ENCODE results near the gene POGLUT3.

Gene POGLUT3

DNA sequence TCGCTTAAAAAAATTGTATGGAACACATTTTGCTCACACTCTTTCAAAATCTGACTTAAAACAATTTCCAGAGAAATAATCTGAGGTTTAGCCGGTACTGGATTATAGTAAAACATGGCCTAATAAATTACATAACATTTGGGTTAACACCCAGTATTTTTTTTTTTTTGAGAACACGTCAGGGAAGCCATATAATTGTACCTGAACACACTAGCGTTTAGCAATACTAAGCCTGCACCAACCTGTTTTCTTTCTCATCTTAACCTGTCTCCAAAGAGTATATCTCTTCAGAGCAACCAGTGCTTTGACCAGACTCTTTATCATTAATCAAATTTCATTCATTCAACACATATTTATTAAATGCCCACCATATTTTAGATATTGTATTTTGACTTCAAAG is 2.0 kb upstream of the POGLUT3 start:
- no peak for DNase-seq

DNA sequence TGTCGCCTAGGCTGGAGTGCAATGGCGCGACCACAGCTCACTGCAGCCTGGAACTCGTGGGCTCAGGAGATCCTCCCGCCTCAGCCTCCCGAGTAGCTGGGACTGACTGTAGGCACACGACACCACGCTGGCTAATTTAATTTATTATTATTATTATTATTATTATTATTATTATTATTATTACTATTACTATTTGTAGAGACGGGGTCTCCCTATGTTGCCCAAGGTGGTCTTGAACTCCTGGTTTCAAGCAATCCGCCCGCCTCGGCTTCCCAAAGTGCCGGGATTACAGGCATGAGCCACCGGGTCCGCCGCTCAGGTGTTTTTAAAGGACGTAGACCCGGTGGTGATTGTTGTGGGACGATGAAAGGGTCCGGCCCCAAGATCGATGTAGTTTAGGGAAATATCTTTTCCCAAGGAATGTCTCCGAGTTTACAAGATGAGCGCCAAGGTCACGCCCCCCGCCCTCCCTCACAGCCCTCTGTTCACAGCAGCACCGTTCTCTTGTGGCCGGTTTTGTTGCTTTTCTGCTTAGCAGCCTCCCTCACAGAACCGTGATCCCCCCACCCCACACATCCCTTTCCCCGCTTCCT is 728 bp upstream of the POGLUT3 start:
- no peak for DNase-seq

DNA sequence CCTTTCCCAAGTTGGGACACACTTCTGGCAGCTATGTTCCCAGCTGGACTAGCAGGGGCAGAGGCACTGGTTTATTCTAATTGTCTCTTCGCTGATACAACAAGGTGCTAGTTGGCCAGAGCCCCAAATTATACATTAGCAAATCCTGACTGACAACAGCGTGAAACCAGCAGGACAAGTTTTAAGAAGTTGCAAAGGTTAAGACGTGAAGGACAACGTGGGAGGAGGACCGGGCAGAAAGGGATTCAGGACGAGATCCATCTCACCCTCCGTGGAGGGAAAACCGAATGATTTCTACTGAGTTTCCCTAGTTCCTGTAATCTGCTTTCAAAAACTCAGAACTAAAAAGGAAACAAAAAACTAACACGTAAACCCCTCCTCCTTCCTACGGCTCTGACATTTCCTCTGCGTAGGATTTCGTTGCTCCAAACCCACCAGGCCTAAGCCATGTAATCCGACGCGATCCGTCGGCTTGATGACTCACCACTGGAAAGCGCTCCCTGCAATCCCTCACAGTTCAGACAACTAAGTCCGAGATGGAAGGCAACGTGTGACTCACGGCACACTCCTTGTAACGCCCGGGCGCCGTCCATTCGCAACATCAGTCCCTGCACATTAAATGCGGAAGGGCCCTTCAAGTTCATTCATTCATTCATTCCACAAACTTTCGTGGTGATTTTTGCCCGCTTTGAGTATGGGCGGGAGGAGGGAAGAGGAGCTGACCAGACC is 703 bp downstream of the POGLUT3 start:
- DNase-seq, result peak; percentile 99

- peak; percentile 38 for DNase-seq
Observed at GRCh38 chr11:108496643-108497256, 1.4 kb downstream of the POGLUT3 start.

DNA sequence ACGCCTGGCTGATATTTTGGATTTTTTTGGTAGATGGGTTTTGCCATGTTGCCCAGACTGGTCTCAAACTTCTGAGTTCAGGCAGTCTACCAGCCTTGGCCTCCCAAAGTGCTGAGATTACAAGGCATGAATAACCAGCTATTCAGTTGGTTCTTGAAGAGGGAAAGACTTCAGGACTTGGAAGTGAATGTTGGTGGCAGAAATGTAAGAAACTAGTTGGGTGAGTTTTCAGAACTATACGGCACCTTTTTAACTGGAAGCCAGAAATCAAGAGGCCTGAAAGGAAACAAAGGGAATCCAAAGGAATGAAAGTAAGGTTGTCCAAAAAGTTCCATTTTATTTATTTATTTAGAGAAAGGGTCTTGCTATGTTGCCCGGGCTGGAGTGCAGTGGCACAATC is 2.9 kb downstream of the POGLUT3 start:
- no peak for DNase-seq

DNA sequence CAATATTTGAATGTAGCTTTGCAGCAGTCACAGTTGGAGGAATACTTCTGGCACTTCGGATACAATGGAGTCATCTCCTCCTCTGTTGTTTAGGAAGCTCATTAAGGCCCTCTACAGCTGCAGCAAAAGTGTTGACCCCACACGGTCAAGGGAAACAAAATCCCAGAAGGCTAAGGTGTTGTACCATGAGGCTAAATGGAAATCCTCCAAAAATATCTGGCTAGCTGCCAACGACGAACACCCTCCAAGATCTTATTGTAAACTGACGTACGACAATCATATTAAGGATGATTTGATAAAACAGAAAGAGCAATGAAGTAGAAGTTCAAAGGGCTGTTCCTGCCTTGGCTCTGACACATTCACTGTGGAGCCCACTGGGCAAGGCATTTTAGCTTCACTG is 4.0 kb downstream of the POGLUT3 start:
- DNase-seq, result no peak

GRCh38 chr11:108491936-108492335 is 6.2 kb downstream of the POGLUT3 start:
- DNase-seq, result no peak

DNA sequence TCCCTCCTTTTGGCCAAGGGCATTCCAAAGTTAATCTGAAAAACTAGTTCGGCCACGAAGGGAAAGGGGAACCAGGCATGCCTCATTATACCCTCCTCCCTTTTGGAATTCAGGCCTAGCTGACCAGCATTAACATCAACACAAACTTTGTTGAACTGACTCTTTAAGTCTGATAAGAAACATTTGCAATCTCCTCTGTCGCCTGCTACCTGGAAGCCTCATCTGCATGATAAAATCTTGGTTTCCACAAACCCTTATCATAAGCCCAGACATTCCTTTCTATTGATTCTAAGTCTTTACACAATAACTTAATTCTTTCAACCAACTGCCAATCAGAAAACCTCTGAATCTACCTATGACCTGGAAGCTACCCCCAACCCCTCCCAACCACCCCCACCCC is 11.4 kb downstream of the POGLUT3 start:
- no peak for DNase-seq

GRCh38 chr11:108486331-108486730 is 11.9 kb downstream of the POGLUT3 start:
- DNase-seq, result no peak

- DNase-seq, result peak; percentile 32
Observed at GRCh38 chr11:108483163-108483562, 15.0 kb downstream of the POGLUT3 start.

DNA sequence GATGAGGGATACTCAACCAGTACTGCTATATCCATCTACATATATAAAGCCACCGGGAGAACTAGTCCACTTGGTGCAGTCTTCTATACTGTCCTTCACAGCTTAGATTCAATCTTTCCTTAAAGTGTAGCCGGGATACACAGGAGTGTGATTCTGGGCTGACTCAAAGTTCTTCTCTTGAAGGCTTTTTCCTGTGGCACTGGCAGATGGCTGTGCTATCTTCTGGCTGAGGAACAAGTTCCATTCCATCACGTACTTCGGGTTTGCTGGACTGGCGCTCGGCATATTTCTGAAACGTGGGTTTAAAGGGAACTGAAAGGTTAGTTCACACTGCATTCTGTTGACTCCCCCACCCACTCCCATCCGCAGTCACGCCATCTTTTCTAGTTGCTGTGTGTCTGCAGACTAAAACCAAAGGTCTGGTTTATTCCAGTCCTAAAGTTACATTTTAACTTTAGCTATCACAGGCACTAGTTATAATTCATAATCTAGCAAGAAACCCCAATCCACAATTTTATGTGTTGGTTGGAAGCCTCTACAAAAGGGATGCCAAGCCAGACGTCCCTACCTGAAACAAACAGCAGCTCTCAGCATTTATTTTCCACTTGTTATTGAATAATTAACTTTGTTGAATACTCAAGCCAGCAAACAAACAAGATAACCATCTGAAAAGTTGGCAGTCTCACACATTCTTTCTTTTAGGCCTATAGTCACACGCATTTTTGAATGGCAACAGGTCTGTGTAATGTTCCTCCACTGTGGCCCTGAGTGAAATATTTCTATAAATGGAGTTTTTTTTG is 23.3 kb downstream of the POGLUT3 start:
- DNase-seq, result no peak

- DNase-seq, result no peak
Observed at GRCh38 chr11:108472681-108473080, 25.5 kb downstream of the POGLUT3 start.

GRCh38 chr11:108468478-108468864 is 29.7 kb downstream of the POGLUT3 start:
- DNase-seq, result no peak

DNA sequence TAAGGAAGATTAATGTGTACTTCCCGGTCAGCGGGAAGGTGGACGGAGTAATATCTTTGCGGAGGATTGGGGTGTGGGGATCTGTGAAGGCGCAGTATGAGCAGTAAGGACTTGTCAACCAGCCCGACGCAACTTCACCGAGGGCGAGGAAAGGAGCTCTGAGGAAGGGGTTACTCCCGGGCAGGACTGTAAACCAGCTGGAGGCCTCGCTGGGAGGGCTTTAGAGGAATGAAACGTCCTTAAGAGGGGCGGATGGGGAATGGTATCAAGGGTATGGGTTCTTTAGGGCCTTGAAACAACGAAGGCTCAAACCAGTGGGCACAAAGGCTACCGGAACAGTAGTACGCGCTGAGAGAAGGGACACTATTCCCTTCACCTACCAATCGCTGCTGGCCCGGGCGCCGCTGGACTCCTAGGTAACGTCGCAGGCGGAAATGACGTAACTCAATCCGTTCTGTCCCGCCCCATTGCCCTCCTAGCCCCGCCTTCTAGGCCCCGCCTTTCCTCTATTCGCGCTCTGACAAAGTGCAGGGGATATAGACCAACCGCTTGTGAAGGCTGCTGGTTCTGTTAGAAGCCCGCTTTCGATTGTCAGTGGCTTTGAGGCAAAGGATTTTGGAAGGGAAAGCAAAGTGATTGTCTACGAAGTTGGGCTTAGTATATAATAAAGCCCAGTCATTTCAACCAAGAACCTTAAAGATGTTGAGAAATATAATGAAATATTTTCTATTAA is 30.9 kb downstream of the POGLUT3 start, which contains the start of gene C11orf65:
TSS of gene C11orf65 (minus strand) at position 439 of the 733 bp plus-strand sequence. CDS start 5,970 bp downstream, outside the sequence.
- DNase-seq, result peak; percentile 98

DNA sequence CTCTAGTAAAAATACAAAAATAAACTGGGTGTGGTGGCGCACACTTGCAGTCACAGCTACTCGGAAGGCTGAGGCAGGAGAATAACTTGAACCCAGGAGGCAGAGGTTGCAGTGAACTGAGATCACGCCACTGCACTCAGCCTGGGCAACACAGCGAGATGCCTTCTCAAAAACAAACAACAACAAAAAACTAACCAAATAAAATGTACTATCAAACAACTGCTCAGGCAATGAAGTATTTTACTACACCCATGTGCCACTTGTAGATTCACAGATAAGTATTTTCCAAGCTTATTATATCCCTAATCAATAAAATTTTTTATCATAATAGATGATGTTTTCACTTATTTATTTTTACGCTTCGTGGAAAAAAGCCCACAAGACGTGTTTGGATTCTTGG is 31.8 kb downstream of the POGLUT3 start:
- no peak for DNase-seq

GRCh38 chr11:108453207-108453835 is 44.9 kb downstream of the POGLUT3 start:
- DNase-seq, result no peak
